Medulla oblongata (tissue), 1 donor: ENCODE results near the gene CXCR2.
"Not testable (repeated sequence)": the region's sequence is repeated elsewhere in the genome, so short reads cannot be mapped to it uniquely, and the experiment has no call there.

Experiments used
- DNase-seq: peaks from one replicate; pipeline ENCODE4 v3.0.0-alpha.2; 2015; ENCODE audit errors: extremely low spot score

The CXCR2 gene

GRCh38 chr2:218125626-218126080 is at the start of gene CXCR2:
Gene CXCR2, plus strand, starts transcription at chr2:218126028. Its CDS starts 8,774 bp downstream, at chr2:218134802.
- DNase-seq = peak; percentile 19

- DNase-seq = no peak
Observed at GRCh38 chr2:218077464-218078216, 48.2 kb upstream of the CXCR2 start.

GRCh38 chr2:218079943-218080913 is 45.6 kb upstream of the CXCR2 start:
- DNase-seq = no peak

- DNase-seq = no peak
Observed at GRCh38 chr2:218081063-218081462, 44.8 kb upstream of the CXCR2 start.

- DNase-seq = no peak
Observed at GRCh38 chr2:218081695-218082094, 44.1 kb upstream of the CXCR2 start.

- no peak for DNase-seq
Observed at GRCh38 chr2:218082586-218083351, 43.1 kb upstream of the CXCR2 start.

- no peak for DNase-seq
Observed at GRCh38 chr2:218083352-218083676, 42.5 kb upstream of the CXCR2 start.

GRCh38 chr2:218086478-218086877 is 39.4 kb upstream of the CXCR2 start:
- no peak for DNase-seq

GRCh38 chr2:218089259-218089658 is 36.6 kb upstream of the CXCR2 start:
- DNase-seq = no peak

GRCh38 chr2:218091746-218092145 is 34.1 kb upstream of the CXCR2 start:
- no peak for DNase-seq

GRCh38 chr2:218093879-218094278 is 31.9 kb upstream of the CXCR2 start:
- DNase-seq = no peak

GRCh38 chr2:218095853-218096252 is 30.0 kb upstream of the CXCR2 start:
- DNase-seq = no peak

GRCh38 chr2:218097975-218098374 is 27.9 kb upstream of the CXCR2 start:
- no peak for DNase-seq

- DNase-seq = not testable (repeated sequence)
Observed at GRCh38 chr2:218108834-218109233, 17.0 kb upstream of the CXCR2 start.

GRCh38 chr2:218121789-218122188 is 4.0 kb upstream of the CXCR2 start:
- not testable (repeated sequence) for DNase-seq

- DNase-seq = not testable (repeated sequence)
Observed at GRCh38 chr2:218122286-218122685, 3.5 kb upstream of the CXCR2 start.

- DNase-seq = no peak
Observed at GRCh38 chr2:218123986-218124385, 1.8 kb upstream of the CXCR2 start.

- DNase-seq = no peak
Observed at GRCh38 chr2:218125095-218125494, 733 bp upstream of the CXCR2 start.

- DNase-seq = no peak
Observed at GRCh38 chr2:218127929-218128455, 2.2 kb downstream of the CXCR2 start.

- DNase-seq = no peak
Observed at GRCh38 chr2:218128781-218129457, 3.1 kb downstream of the CXCR2 start.
